ENCODE data around the gene STAB2. TPM values are rescaled to one million over a fixed set of nuclear protein-coding genes. Genes with fewer than 3 reads are reported as not detected.

Gene STAB2
- total RNA-seq, 2 experiments from 2014 or later = not detected

DNA sequence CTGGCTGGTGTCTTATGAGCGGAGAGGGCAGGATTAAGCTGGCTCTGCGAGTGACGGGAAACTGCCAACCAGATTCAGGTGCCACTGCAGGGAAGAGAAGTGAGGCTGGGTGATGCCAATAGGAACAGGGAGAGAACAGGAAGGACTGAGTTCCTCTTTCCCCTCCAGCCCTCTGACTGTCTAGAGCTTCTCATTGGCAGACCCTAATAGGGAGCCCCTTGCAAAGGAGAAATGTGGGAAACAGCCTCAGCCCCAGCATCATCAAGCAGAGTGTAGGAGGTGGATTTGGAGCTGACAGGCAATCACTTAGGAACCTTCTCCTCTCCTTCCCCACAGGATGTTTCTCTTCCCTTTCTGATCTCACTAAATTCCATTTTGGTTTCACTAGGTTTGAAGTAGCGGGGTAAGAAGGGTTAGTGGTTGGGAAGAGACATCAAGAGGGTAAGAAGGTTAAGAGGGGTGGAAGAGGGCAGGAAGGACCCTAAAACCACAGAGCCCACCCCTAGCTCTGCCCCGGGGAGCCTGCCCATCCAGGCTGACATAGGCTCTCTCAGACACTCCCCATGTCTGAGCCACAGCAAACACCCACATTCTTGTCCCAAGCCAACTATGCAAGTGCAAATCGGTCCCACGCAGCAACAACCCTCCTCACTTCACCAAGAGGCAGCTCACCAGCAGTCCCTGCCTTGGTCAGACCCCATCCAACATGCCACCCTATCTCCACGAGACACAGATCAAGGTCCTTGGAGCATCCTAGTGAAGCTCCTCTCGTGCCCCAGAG, 111.1 kb downstream of the STAB2 start:
- Mint-ChIP-seq H3K27me3 (peaks cover 14% of the 10 kb centered on the region), H3K9me3 (no peaks in the 10 kb centered on the region), H3K4me3 (no peak overlapping the region), H3K27ac (no peak overlapping the region), H3K4me1 (no peaks in the 10 kb centered on the region), H3K36me3 (no peaks in the 10 kb centered on the region)
- POLR2A ChIA-PET = no interaction called here
- no peak for ATAC-seq (ENCODE audit: low read depth)
- no peak for DNase-seq

DNA sequence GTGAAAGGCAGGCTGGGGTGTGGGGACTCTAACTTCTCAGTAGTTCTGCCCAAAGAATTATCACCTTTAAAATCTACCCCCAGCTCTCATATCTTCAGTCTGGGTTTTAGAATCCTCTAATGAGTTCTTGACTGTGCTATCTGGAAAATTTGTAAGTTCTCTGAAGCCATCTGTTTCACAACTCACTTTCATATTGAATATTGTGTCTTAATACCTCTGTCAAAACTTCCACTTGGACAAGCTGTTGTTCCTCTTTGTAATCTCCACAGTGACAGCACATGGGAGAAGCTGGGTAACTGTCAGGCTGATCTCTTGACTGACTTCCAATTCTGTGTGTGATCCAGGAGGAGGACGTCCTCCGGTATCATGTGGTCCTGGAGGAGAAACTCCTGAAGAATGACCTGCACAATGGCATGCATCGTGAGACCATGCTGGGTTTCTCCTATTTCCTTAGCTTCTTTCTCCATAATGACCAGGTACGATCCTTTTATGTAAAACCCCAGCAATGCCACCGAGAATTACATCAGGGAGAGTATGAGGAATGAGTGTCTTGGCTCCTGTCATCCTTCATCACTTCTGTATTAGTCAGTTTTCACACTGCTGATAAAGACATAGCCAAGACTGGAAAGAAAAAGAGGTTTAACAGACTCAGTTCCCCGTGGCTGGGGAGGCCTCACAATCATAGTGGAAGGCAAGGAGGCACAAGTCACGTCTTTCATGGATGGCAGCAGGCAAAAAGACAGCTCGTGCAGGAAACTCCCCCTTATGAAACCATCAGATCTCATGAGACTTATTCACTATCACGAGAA, 111.9 kb downstream of the STAB2 start:
- POLR2A ChIA-PET = no interaction called here
- Mint-ChIP-seq H3K27ac (no peak overlapping the region), H3K36me3 (no peaks in the 10 kb centered on the region), H3K27me3 (peaks cover 14% of the 10 kb centered on the region), H3K9me3 (no peaks in the 10 kb centered on the region), H3K4me1 (no peaks in the 10 kb centered on the region), H3K4me3 (no peak overlapping the region)
- no peak for DNase-seq
- ATAC-seq (ENCODE audit: low read depth) = no peak

DNA sequence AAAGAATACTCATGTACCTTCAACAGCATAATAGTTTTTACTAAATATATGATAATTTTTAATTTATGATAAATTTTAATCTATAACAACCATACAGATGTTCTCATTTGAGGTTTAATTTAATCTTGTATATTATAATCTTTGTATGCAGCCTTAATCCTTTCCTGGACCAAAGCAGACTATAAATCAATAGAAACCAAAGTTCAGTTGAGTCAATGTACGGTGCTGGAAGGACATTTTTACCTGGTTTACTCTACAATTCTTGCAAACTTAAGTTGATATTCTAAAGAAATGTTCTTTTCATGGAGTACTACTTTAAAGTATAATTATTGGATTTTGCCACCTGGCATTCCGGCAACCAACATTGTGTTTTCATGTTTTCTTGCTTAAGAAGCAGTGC, 118.0 kb downstream of the STAB2 start:
- POLR2A ChIA-PET = no interaction called here
- no peak for ATAC-seq (ENCODE audit: low read depth)
- Mint-ChIP-seq H3K36me3 (no peaks in the 10 kb centered on the region), H3K27ac (no peak overlapping the region), H3K27me3 (peaks cover 18% of the 10 kb centered on the region), H3K4me1 (no peaks in the 10 kb centered on the region), H3K4me3 (no peak overlapping the region), H3K9me3 (no peaks in the 10 kb centered on the region)
- DNase-seq = no peak

DNA sequence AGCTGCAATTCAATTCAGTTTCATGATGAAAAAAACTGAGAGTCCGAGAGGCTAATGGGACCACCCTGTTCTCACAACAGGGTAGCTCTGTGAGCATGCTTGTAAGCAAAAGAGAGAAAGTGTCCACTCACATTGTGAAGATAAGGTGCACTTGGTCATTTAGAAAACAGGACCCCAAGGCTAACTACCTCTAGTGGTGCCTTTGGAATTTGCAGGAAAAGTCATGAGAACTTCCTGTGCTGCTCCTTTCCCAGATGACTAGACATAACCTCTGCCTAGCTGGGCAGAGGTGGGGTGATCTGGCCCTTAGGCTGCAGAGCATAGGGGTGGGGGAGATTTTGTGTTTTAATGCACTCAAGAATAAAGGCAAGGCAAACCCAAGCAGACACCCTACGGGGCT, 118.9 kb downstream of the STAB2 start:
- ATAC-seq (ENCODE audit: low read depth) (no peak), DNase-seq (no peak)
- Mint-ChIP-seq H3K27me3 (peaks cover 17% of the 10 kb centered on the region), H3K27ac (no peak overlapping the region), H3K36me3 (no peaks in the 10 kb centered on the region), H3K9me3 (no peaks in the 10 kb centered on the region), H3K4me3 (no peak overlapping the region), H3K4me1 (no peaks in the 10 kb centered on the region)
- POLR2A ChIA-PET = no interaction called here

DNA sequence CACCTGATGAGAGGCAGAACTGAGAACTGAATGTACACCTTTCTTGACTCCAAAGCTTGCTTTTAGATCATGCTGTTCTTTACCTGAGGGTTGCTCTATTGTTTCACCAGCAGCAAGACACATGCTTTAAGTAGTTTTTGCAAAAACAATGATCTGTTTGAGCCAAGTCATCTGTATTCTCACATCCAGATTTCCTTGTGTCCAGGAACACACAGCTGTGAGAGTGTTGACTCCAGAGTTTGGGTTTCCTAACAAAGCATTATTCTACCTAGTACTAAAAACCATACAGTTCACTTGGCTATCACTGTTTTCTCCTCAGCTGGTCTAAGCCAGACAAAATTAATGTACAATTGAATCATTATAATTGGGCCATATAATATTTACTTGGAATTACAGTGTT, 120.4 kb downstream of the STAB2 start:
- Mint-ChIP-seq H3K27ac (no peak overlapping the region), H3K4me3 (no peak overlapping the region), H3K27me3 (peaks cover 17% of the 10 kb centered on the region), H3K9me3 (no peaks in the 10 kb centered on the region), H3K4me1 (no peaks in the 10 kb centered on the region), H3K36me3 (no peaks in the 10 kb centered on the region)
- DNase-seq (no peak), ATAC-seq (ENCODE audit: low read depth) (no peak)
- POLR2A ChIA-PET = no interaction called here

DNA sequence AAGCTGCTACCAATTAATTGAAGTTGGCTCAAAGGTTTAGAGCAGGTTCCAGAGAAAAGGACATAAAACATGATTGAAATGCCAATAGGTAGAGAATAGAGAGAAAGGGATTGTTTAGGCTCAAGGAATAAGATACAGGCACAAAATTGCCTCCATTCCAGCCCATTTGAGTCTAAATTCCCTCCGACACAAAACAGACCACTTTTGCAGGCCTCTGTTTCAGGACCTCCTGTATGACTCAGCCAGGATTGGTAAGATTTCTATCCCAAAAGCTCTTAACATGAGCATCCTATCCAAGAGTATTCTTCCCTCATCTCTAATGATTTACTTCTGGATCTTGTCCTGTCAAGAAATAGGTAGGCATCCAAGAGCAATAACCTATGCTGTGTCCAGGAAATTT, 123.5 kb downstream of the STAB2 start:
- no peaks in the 10 kb centered on the region for H3K36me3 Mint-ChIP-seq
- H3K9me3 Mint-ChIP-seq = no peaks in the 10 kb centered on the region
- H3K4me3 Mint-ChIP-seq = no peak overlapping the region
- ATAC-seq (ENCODE audit: low read depth) = no peak
- H3K27ac Mint-ChIP-seq = no peak overlapping the region
- H3K27me3 Mint-ChIP-seq = peaks cover 17% of the 10 kb centered on the region
- POLR2A ChIA-PET = no interaction called here
- no peak for DNase-seq
- H3K4me1 Mint-ChIP-seq = no peaks in the 10 kb centered on the region

DNA sequence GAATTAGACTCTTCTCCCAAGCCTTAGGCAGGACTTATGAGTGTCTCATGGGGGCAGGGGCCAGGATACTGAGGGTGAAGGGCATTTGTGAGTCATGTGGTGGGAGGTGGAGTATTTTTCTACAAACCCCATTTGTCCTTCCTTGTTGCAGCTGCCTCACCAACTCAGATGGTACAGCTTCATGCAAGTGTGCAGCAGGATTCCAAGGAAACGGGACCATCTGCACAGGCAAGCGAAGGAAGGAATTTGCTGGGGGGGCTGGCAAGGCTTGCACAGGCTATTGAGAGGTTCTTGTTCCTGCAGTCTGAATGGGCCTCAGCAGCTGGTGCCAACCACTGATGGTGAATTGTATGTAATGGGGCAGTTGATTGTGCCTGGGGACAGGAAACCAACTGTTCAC, 125.1 kb downstream of the STAB2 start:
- Mint-ChIP-seq H3K9me3 (no peaks in the 10 kb centered on the region), H3K4me3 (no peak overlapping the region), H3K27ac (no peak overlapping the region), H3K27me3 (peaks cover 12% of the 10 kb centered on the region), H3K4me1 (no peaks in the 10 kb centered on the region), H3K36me3 (no peaks in the 10 kb centered on the region)
- ATAC-seq (ENCODE audit: low read depth) = no peak
- DNase-seq = no peak
- POLR2A ChIA-PET = no interaction called here

DNA sequence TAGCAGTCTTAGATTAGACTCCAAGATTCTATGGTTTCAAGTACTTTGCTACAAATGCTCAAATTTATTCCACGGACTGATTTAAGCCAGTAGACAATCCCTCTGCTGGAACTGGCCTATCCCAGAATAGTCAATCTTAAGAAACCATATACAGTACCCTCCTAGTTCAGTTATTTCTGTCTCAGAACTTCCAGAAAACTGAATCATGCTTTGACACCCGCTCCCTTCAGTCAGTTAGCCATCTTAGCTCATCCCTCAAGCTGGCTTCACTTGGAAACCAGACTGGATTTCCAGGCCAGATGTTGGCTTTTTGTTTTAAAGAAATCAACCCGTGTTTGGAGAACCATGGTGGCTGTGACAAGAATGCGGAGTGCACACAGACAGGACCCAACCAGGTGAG, 128.4 kb downstream of the STAB2 start:
- Mint-ChIP-seq H3K4me1 (no peaks in the 10 kb centered on the region), H3K27me3 (no peaks in the 10 kb centered on the region), H3K27ac (no peak overlapping the region), H3K9me3 (no peaks in the 10 kb centered on the region), H3K4me3 (no peak overlapping the region), H3K36me3 (no peaks in the 10 kb centered on the region)
- DNase-seq (no peak), ATAC-seq (ENCODE audit: low read depth) (no peak)
- POLR2A ChIA-PET = no interaction called here

DNA sequence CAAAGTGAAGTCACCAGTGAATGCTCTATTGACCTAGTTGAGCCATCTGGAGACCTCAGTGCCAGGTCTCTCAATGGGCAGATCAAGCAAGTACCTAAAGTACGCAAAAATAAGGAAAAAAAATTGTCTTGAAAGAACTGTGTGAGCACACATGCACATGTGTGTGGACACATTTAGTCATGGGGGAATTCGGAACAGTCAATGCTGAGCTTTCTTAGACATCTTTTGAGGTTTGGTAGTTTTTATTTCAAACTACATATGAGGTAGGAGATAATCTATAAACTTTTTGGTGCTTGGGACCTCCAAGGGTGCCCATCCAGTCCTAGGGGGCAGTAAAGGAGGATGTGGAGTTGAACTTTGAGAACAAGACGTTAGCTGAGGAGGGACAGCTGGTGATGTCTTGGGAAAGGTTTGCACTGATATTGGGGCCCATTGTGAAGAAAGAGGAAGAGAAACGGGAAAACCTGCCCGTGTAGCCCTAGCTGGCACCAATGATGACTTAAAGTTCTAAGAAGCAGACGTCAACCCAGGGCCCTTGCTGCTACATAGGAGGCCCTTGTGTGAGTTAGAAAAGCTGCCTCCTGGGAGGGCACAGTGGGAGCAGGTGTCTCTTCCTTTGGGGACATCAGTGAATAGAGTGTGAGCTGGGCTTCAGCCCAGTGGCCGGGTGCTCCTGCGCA, 129.6 kb downstream of the STAB2 start:
- no peak overlapping the region for H3K27ac Mint-ChIP-seq
- ATAC-seq (ENCODE audit: low read depth) = no peak
- H3K36me3 Mint-ChIP-seq = no peaks in the 10 kb centered on the region

DNA sequence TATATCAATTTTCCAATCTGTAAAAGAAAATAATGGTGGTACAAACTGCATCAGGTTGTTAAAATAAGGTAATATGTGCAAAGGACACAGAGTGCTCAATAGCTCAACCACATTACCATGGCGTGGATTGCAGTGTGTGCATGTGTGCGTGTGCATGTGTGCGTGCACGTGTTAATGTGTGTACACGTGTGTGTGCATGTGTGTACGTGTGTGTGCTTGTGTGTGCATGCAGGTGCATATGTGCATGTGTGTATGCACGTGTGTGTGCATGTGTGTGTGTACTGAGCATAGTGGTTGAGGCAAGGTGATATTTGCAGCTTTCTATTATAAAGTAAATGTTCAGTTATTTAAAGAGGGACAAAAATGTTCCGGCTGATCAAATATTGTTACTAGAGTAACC, 138.3 kb downstream of the STAB2 start:
- DNase-seq (no peak), ATAC-seq (ENCODE audit: low read depth) (no peak)
- no peaks in the 10 kb centered on the region for H3K9me3 Mint-ChIP-seq
- H3K27ac Mint-ChIP-seq = no peak overlapping the region
- no peaks in the 10 kb centered on the region for H3K36me3 Mint-ChIP-seq
- no peak overlapping the region for H3K4me3 Mint-ChIP-seq
- POLR2A ChIA-PET = no interaction called here
- no peaks in the 10 kb centered on the region for H3K4me1 Mint-ChIP-seq
- H3K27me3 Mint-ChIP-seq = peaks cover 8% of the 10 kb centered on the region

More for the DNA sequence above, 129.6 kb downstream of the STAB2 start:
- Mint-ChIP-seq H3K4me1 (no peaks in the 10 kb centered on the region), H3K27me3 (no peaks in the 10 kb centered on the region), H3K4me3 (no peak overlapping the region), H3K9me3 (no peaks in the 10 kb centered on the region)
- POLR2A ChIA-PET = no interaction called here
- no peak for DNase-seq

DNA sequence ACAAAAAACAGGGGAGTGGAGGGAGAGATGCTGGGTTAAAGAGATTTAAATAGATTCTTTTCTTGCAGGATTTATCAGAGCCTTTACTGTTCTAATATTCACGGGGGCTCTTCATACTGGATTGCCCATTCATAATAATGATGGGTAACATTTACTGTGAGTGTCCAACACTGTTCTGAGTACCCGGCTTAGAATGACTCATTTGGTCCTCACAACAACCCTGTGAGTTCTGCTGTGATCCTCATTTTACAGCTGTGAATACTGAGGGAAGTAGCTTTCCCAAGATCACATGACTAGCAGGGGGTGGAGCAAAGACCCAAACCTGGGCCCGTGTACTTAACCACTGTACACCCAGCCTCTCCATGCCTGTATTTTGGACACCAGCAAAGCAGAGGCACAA, 140.6 kb downstream of the STAB2 start:
- H3K4me1 Mint-ChIP-seq = no peaks in the 10 kb centered on the region
- POLR2A ChIA-PET = no interaction called here
- H3K27ac Mint-ChIP-seq = no peak overlapping the region
- no peak overlapping the region for H3K4me3 Mint-ChIP-seq
- H3K36me3 Mint-ChIP-seq = no peaks in the 10 kb centered on the region
- H3K27me3 Mint-ChIP-seq = peaks cover 12% of the 10 kb centered on the region
- ATAC-seq (ENCODE audit: low read depth) (no peak), DNase-seq (no peak)
- peaks cover 2% of the 10 kb centered on the region for H3K9me3 Mint-ChIP-seq

DNA sequence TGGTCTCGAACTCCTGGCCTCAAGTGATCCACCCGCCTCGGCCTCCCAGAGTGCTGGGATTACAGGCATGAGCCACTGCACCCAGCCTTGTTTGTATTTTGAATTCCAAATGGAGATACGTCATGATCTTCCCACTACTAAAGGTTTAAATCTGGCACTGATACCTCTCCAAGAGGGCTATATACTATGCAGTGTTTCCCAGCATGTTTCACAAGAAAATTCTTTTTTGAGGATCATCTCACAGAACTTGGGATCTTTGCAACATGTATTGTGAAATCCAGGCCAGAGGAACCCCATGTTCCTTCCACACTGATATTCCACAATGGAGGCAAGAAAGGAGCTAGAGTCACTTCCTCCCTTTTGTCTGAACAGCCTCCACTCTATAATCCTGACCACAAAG, 141.2 kb downstream of the STAB2 start:
- Mint-ChIP-seq H3K9me3 (peaks cover 2% of the 10 kb centered on the region), H3K4me1 (no peaks in the 10 kb centered on the region), H3K27me3 (peaks cover 12% of the 10 kb centered on the region), H3K36me3 (no peaks in the 10 kb centered on the region), H3K27ac (no peak overlapping the region), H3K4me3 (no peak overlapping the region)
- POLR2A ChIA-PET = no interaction called here
- ATAC-seq (ENCODE audit: low read depth) (no peak), DNase-seq (no peak)

DNA sequence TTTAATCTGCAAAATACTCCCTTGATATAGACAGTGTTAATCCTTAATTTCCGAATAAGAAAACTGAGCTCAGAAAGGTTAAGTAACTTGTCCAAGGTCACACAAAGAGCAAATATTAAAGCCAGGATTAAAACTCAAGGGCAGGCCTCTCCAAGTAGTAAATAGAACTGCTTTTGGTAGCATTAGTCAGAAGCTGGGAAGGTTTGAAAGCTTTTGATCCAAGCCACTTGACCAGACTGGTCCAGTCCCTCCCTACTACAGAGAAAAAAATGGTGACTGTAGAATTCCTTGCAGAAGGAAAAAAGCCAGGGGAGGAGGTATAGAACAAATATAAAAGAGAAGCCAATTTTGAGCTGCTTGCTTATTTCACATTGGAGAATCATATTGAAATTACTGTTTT, 142.4 kb downstream of the STAB2 start:
- Mint-ChIP-seq H3K36me3 (no peaks in the 10 kb centered on the region), H3K27me3 (peaks cover 15% of the 10 kb centered on the region), H3K4me3 (no peak overlapping the region), H3K9me3 (peaks cover 2% of the 10 kb centered on the region), H3K27ac (no peak overlapping the region), H3K4me1 (no peaks in the 10 kb centered on the region)
- POLR2A ChIA-PET = no interaction called here
- ATAC-seq (ENCODE audit: low read depth) (no peak), DNase-seq (no peak)

DNA sequence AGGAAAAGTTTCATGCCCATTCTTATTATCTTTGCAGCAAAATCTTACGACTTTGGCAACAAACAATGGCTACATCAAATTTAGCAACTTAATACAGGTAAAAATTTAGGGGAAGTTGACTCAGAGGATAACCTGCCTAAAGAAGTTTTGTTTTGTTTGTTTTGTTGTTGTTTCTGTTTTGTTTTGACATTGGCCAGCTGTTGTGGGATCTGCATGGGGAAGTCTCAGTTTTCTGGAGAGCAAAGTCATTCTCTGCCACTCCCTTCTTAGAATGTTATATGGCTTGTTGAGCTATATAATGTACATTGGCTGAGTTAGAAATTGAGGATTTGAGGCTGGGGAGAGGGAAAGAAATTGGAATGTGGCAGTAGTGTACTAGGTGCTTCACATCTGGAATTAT, 144.5 kb downstream of the STAB2 start:
- Mint-ChIP-seq H3K4me3 (no peak overlapping the region), H3K4me1 (no peaks in the 10 kb centered on the region), H3K27ac (no peak overlapping the region), H3K9me3 (peaks cover 2% of the 10 kb centered on the region), H3K27me3 (peaks cover 15% of the 10 kb centered on the region), H3K36me3 (no peaks in the 10 kb centered on the region)
- POLR2A ChIA-PET = no interaction called here
- no peak for ATAC-seq (ENCODE audit: low read depth)
- no peak for DNase-seq
